Measurements from ENCODE around the gene UCP2. TPM values are rescaled to one million over a fixed set of nuclear protein-coding genes. Genes with fewer than 3 reads are reported as not detected.

The UCP2 gene
- total and polyA plus RNA-seq, 9 of the 15 experiments (the other 6 are each of a cell fraction or from before 2014, with no cell fraction given): 19.2 to 216 (median 87.9) TPM

DNA sequence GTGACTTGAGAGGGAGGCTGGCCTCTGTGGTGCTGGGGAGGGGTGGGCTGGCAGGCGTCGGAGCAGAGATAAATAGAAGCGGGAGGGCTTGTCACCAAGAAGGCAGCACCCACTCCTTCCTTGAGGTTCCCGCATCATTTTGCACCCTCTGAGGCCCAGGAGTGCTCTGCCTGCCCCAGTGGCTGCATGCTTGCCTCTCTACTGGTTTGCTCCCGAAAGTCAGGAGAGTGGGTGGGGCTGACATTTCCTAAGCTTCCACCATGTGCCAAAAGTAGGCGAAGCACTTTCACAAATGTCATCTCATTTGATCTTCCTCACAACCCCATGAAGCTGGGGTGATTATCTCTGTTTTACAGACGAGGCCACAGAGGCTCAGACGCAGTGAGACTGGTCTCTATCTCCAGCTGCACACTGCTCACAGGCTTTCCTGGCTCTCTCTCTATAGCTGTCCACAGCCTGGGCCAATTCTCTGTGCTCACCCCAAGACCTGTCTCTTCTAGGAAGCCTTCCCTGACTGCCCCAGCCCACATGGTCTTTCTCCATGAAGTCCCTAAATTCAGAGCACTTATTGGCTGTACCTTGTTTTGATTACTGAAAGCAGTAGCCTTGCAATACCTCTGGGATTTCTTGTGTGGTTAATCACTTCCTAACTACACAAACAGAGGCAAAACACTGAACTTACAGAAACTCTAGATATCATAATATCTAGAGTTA, 28.9 kb upstream of the UCP2 start (continued):
- TF ChIP-seq ZFP36 (IDR thresholded peaks at IDR 0.05; ENCODE audit: low read depth, low read length, partially characterized antibody): peak; percentile 100
- peak; percentile 65 for TF ChIP-seq JUND (IDR thresholded peaks at IDR 0.05; ENCODE audit: borderline replicate concordance, low read depth, low read length)
- TF ChIP-seq JUND (tag; IDR thresholded peaks at IDR 0.05; ENCODE audit: borderline replicate concordance, low read depth, low read length): peak; percentile 86; the same call in 1 of the 3 replicates
- TF ChIP-seq, protein P1, sequence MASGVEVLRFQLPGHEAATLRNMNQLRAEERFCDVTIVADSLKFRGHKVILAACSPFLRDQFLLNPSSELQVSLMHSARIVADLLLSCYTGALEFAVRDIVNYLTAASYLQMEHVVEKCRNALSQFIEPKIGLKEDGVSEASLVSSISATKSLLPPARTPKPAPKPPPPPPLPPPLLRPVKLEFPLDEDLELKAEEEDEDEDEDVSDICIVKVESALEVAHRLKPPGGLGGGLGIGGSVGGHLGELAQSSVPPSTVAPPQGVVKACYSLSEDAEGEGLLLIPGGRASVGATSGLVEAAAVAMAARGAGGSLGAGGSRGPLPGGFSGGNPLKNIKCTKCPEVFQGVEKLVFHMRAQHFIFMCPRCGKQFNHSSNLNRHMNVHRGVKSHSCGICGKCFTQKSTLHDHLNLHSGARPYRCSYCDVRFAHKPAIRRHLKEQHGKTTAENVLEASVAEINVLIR (CRISPR knock-in tag; IDR thresholded peaks at IDR 0.05): peak; percentile 55; the same call in 1 of the 2 replicates
- peak; percentile 29 to 49; a peak in 3 of 4 replicates for TF ChIP-seq NRF1 (conservative IDR thresholded peaks at IDR 0.05 in 1 of 2, IDR thresholded peaks at IDR 0.05 in 1 of 2)
- TF ChIP-seq SPI1 (IDR thresholded peaks at IDR 0.05; ENCODE audit: borderline replicate concordance, low read depth, low read length): no peak
- TF ChIP-seq, protein P2, sequence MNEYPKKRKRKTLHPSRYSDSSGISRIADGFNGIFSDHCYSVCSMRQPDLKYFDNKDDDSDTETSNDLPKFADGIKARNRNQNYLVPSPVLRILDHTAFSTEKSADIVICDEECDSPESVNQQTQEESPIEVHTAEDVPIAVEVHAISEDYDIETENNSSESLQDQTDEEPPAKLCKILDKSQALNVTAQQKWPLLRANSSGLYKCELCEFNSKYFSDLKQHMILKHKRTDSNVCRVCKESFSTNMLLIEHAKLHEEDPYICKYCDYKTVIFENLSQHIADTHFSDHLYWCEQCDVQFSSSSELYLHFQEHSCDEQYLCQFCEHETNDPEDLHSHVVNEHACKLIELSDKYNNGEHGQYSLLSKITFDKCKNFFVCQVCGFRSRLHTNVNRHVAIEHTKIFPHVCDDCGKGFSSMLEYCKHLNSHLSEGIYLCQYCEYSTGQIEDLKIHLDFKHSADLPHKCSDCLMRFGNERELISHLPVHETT (CRISPR knock-in tag; conservative IDR thresholded peaks at IDR 0.05 in 1 of 2, IDR thresholded peaks at IDR 0.05 in 1 of 2): peak in 1 of 2 experiments; percentile 83; a peak in 2 of 4 replicates
- TF ChIP-seq GABPB1 (CRISPR knock-in tag; IDR thresholded peaks at IDR 0.05): peak; percentile 62
- TF ChIP-seq ZNF217 (CRISPR knock-in tag; IDR thresholded peaks at IDR 0.05): no peak
- TF ChIP-seq MEF2A (IDR thresholded peaks at IDR 0.05; ENCODE audit: control insufficient read depth, low read depth, low read length): no peak; the same call in 1 of the 2 replicates
- TF ChIP-seq, protein P3, sequence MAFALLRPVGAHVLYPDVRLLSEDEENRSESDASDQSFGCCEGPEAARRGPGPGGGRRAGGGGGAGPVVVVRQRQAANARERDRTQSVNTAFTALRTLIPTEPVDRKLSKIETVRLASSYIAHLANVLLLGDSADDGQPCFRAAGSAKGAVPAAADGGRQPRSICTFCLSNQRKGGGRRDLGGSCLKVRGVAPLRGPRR (CRISPR knock-in tag; IDR thresholded peaks at IDR 0.05): peak; percentile 83
- peak; percentile 46; the same call in 1 of the 2 replicates for TF ChIP-seq MYC (IDR thresholded peaks at IDR 0.05; ENCODE audit: low read depth, low read length)
- no peak for TF ChIP-seq MYC (CRISPR knock-in tag; IDR thresholded peaks at IDR 0.05; ENCODE audit: borderline replicate concordance, low read depth)
- TF ChIP-seq, protein P4, sequence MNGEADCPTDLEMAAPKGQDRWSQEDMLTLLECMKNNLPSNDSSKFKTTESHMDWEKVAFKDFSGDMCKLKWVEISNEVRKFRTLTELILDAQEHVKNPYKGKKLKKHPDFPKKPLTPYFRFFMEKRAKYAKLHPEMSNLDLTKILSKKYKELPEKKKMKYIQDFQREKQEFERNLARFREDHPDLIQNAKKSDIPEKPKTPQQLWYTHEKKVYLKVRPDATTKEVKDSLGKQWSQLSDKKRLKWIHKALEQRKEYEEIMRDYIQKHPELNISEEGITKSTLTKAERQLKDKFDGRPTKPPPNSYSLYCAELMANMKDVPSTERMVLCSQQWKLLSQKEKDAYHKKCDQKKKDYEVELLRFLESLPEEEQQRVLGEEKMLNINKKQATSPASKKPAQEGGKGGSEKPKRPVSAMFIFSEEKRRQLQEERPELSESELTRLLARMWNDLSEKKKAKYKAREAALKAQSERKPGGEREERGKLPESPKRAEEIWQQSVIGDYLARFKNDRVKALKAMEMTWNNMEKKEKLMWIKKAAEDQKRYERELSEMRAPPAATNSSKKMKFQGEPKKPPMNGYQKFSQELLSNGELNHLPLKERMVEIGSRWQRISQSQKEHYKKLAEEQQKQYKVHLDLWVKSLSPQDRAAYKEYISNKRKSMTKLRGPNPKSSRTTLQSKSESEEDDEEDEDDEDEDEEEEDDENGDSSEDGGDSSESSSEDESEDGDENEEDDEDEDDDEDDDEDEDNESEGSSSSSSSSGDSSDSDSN (IDR thresholded peaks at IDR 0.05; ENCODE audit: borderline replicate concordance in 1 of 2, low read depth in 2 of 2, low read length in 2 of 2): peak in 1 of 2 experiments; percentile 74; a peak in 1 of 4 replicates
- peak; percentile 91 to 97 for TF ChIP-seq ARNT (IDR thresholded peaks at IDR 0.05)
- no peak for TF ChIP-seq ZBTB7A (IDR thresholded peaks at IDR 0.05; ENCODE audit: borderline replicate concordance, control insufficient read depth, low read depth, low read length)
- peak; percentile 91 for TF ChIP-seq SREBF1 (IDR thresholded peaks at IDR 0.05; ENCODE audit: borderline replicate concordance, low read depth, low read length)
- TF ChIP-seq, protein P5, sequence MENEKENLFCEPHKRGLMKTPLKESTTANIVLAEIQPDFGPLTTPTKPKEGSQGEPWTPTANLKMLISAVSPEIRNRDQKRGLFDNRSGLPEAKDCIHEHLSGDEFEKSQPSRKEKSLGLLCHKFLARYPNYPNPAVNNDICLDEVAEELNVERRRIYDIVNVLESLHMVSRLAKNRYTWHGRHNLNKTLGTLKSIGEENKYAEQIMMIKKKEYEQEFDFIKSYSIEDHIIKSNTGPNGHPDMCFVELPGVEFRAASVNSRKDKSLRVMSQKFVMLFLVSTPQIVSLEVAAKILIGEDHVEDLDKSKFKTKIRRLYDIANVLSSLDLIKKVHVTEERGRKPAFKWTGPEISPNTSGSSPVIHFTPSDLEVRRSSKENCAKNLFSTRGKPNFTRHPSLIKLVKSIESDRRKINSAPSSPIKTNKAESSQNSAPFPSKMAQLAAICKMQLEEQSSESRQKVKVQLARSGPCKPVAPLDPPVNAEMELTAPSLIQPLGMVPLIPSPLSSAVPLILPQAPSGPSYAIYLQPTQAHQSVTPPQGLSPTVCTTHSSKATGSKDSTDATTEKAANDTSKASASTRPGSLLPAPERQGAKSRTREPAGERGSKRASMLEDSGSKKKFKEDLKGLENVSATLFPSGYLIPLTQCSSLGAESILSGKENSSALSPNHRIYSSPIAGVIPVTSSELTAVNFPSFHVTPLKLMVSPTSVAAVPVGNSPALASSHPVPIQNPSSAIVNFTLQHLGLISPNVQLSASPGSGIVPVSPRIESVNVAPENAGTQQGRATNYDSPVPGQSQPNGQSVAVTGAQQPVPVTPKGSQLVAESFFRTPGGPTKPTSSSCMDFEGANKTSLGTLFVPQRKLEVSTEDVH (IDR thresholded peaks at IDR 0.05; ENCODE audit: low read depth, partially characterized antibody): peak; percentile 61

All from K562 (cell line).